Hippocampal formation (tissue), 2 donors: ENCODE results near the gene EMCN.
"Not testable (repeated sequence)": the region's sequence is repeated elsewhere in the genome, so short reads cannot be mapped to it uniquely, and the experiment has no call there.

Experiments
- DNase-seq, 2 donors: peaks; one replicate each; lab custom pipeline; 2025; lab: John Stamatoyannopoulos, UW

Gene EMCN

GRCh38 chr4:100517864-100518341 is at the start of gene EMCN:
Gene EMCN, minus strand, starts transcription at chr4:100518022. Its CDS starts 108 bp downstream, at chr4:100517914.
- DNase-seq, result no peak

- no peak for DNase-seq
Measured at GRCh38 chr4:100566396-100566795, 48.6 kb upstream of the EMCN start.

GRCh38 chr4:100557306-100557705 is 39.5 kb upstream of the EMCN start:
- DNase-seq, result no peak

GRCh38 chr4:100555611-100556337 is 38.0 kb upstream of the EMCN start:
- no peak for DNase-seq

GRCh38 chr4:100548200-100548560 is 30.4 kb upstream of the EMCN start:
- DNase-seq, result no peak

- no peak for DNase-seq
Measured at GRCh38 chr4:100547541-100548199, 29.8 kb upstream of the EMCN start.

- DNase-seq, result no peak
Measured at GRCh38 chr4:100545427-100545826, 27.6 kb upstream of the EMCN start.

GRCh38 chr4:100540131-100540530 is 22.3 kb upstream of the EMCN start:
- no peak for DNase-seq

GRCh38 chr4:100539706-100540105 is 21.9 kb upstream of the EMCN start:
- no peak for DNase-seq

- DNase-seq, result no peak
Measured at GRCh38 chr4:100533741-100534140, 15.9 kb upstream of the EMCN start.

GRCh38 chr4:100530161-100530560 is 12.3 kb upstream of the EMCN start:
- not testable (repeated sequence) for DNase-seq

- DNase-seq, result no peak
Measured at GRCh38 chr4:100525686-100526085, 7.9 kb upstream of the EMCN start.

- DNase-seq, result no peak
Measured at GRCh38 chr4:100519205-100519604, 1.4 kb upstream of the EMCN start.

- DNase-seq, result no peak
Measured at GRCh38 chr4:100516225-100516624, 1.6 kb downstream of the EMCN start.

GRCh38 chr4:100511896-100512295 is 5.9 kb downstream of the EMCN start:
- DNase-seq, result no peak

GRCh38 chr4:100510551-100510950 is 7.3 kb downstream of the EMCN start:
- DNase-seq, result no peak

- DNase-seq, result no peak
Measured at GRCh38 chr4:100509386-100509785, 8.4 kb downstream of the EMCN start.

- no peak for DNase-seq
Measured at GRCh38 chr4:100508691-100509090, 9.1 kb downstream of the EMCN start.

- no peak for DNase-seq
Measured at GRCh38 chr4:100504086-100504874, 13.5 kb downstream of the EMCN start.

- no peak for DNase-seq
Measured at GRCh38 chr4:100497791-100498190, 20.0 kb downstream of the EMCN start.

GRCh38 chr4:100495074-100495473 is 22.7 kb downstream of the EMCN start:
- DNase-seq, result no peak

- DNase-seq, result no peak
Measured at GRCh38 chr4:100494166-100494565, 23.7 kb downstream of the EMCN start.

GRCh38 chr4:100493756-100494155 is 24.1 kb downstream of the EMCN start:
- no peak for DNase-seq
